Colonic mucosa (tissue), 4 donors: ENCODE measurements around the gene MEIS1. TPM values are rescaled to one million over a fixed set of nuclear protein-coding genes. Genes with fewer than 3 reads are reported as not detected.

ENCODE experiments used
- DNase-seq: peaks from one replicate; pipeline ENCODE4 v3.0.0-alpha.2; 2020
- H3K27ac ChIP-seq: fragments of 200-600 bp; one replicate; pipeline ENCODE4 v1.8.0; 2021
- H3K27me3 ChIP-seq: fragments of 200-600 bp; one replicate; pipeline ENCODE4 v1.8.0; 2021
- H3K36me3 ChIP-seq: fragments of 200-600 bp; one replicate; pipeline ENCODE4 v1.8.0; 2021
- H3K4me1 ChIP-seq: fragments of 200-600 bp; one replicate; pipeline ENCODE4 v1.8.0; 2021; ENCODE audit warnings: mild to moderate bottlenecking
- H3K4me3 ChIP-seq: fragments of 200-600 bp; one replicate; pipeline ENCODE4 v1.8.0; 2021
- H3K9ac ChIP-seq, 2 donors: one replicate each; pipeline ENCODE4 v1.7.0; 2013; ENCODE audit warnings: control low read depth in 2 of 2, low read depth in 2 of 2, low read length in 2 of 2
- H3K9me3 ChIP-seq: fragments of 200-600 bp; one replicate; pipeline ENCODE4 v1.8.0; 2021
- intact Hi-C: fragments of 100-400 bp; cut with DNase I; formaldehyde crosslinking; loops from one replicate; pipeline ENCODE4 v1.14.1; 2022
- total RNA-seq, 2 donors: library from RNA; stranded (reverse); fragmentation: NEBNext Ultra II Directional in 1 of 2; extraction: Animal tissue kit (Norgen Biotek cat#: 25700) in 1 of 2; gene quantifications; one replicate each; pipeline ENCODE4 v1.2.1, GENCODE V29; 2021
- TF ChIP-seq, protein P1 (sequence below): fragments of 200-600 bp; IDR thresholded peaks from one replicate; pipeline ENCODE4 v1.8.0; 2022; ENCODE audit warnings: antibody characterized with exemption, mild to moderate bottlenecking
- donor health status: healthy.
- donor health status: DM: no; HTN: no; CAD: no.
- donor health status: DM: no; HTN: no; CAD: no.

MEIS1 gene
- total RNA-seq, 2 donors from 2014 or later = 8.9 to 23.1 TPM

- no peaks in the 10 kb centered on the region for H3K27me3 ChIP-seq
- no peak overlapping the region for H3K9ac ChIP-seq
- H3K4me3 ChIP-seq = no peak overlapping the region
- H3K9me3 ChIP-seq = no peaks in the 10 kb centered on the region
- H3K4me1 ChIP-seq = peaks cover 9% of the 10 kb centered on the region
- no peak overlapping the region for H3K27ac ChIP-seq
- H3K36me3 ChIP-seq = no peaks in the 10 kb centered on the region
- intact Hi-C loops = no loop called here
- DNase-seq = no peak
- TF ChIP-seq, protein P1, sequence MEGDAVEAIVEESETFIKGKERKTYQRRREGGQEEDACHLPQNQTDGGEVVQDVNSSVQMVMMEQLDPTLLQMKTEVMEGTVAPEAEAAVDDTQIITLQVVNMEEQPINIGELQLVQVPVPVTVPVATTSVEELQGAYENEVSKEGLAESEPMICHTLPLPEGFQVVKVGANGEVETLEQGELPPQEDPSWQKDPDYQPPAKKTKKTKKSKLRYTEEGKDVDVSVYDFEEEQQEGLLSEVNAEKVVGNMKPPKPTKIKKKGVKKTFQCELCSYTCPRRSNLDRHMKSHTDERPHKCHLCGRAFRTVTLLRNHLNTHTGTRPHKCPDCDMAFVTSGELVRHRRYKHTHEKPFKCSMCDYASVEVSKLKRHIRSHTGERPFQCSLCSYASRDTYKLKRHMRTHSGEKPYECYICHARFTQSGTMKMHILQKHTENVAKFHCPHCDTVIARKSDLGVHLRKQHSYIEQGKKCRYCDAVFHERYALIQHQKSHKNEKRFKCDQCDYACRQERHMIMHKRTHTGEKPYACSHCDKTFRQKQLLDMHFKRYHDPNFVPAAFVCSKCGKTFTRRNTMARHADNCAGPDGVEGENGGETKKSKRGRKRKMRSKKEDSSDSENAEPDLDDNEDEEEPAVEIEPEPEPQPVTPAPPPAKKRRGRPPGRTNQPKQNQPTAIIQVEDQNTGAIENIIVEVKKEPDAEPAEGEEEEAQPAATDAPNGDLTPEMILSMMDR = no peak
Measured at GRCh38 chr2:66490588-66491001, 55.7 kb downstream of the MEIS1 start.

- H3K27ac ChIP-seq = no peak overlapping the region
- peaks cover 9% of the 10 kb centered on the region for H3K4me1 ChIP-seq
- no peak overlapping the region for H3K4me3 ChIP-seq
- TF ChIP-seq, protein P1 = no peak
- intact Hi-C loops = no loop called here
- H3K9me3 ChIP-seq = no peaks in the 10 kb centered on the region
- no peak overlapping the region for H3K9ac ChIP-seq
- no peaks in the 10 kb centered on the region for H3K27me3 ChIP-seq
- no peaks in the 10 kb centered on the region for H3K36me3 ChIP-seq
- DNase-seq = peak; percentile 44
Measured at GRCh38 chr2:66494708-66495107, 59.8 kb downstream of the MEIS1 start.

- Histone ChIP-seq H3K9me3 (no peaks in the 10 kb centered on the region), H3K4me1 (peaks cover 7% of the 10 kb centered on the region), H3K9ac (no peak overlapping the region), H3K4me3 (no peak overlapping the region), H3K27me3 (no peaks in the 10 kb centered on the region), H3K36me3 (no peaks in the 10 kb centered on the region), H3K27ac (no peak overlapping the region)
- intact Hi-C loops = no loop called here
- DNase-seq = peak; percentile 23
- TF ChIP-seq, protein P1 = no peak
Measured at GRCh38 chr2:66495788-66496640, 61.1 kb downstream of the MEIS1 start.

DNA sequence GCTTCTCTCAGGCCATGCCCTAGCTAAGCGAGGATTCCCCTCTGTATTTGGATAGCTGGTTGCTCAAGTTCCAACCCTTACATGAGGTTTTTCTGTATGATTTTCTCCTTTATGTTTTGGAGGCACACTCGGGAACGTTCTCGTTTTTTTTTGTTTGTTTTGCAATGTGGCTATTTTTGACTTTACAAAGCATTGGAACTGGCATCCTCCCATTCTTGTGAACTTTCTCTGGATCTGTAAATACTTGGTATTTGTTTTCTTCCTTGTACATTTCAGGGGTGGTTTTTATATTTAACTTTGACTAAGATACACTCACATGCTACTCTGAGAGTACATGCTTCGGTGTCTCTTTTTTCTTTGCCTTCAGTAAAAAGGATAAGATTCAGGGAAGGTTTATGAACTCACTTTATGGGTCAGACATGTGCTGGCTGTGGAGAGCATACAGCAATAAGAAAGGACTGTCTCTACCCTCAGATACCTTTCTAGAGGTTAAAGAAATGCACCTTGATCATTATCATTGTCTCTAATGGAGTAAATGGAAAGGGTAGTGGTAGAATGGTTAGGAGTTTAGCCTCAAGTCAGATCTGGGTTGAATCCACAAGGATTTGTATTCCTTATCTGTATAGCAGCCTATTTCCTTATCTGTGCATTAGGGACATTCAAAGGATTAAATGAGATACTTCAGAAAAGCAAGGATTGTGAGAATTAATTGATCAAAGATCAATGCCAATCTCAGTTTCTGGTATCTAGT, 61.9 kb downstream of the MEIS1 start:
- Histone ChIP-seq H3K4me3 (no peak overlapping the region), H3K27me3 (no peaks in the 10 kb centered on the region), H3K9me3 (no peaks in the 10 kb centered on the region), H3K36me3 (no peaks in the 10 kb centered on the region), H3K27ac (no peak overlapping the region), H3K9ac (no peak overlapping the region), H3K4me1 (peaks cover 7% of the 10 kb centered on the region)
- DNase-seq = no peak
- intact Hi-C loops = no loop called here
- TF ChIP-seq, protein P1 = no peak

- no peak for DNase-seq
- H3K4me3 ChIP-seq = no peak overlapping the region
- TF ChIP-seq, protein P1 = no peak
- H3K27me3 ChIP-seq = no peaks in the 10 kb centered on the region
- no peak overlapping the region for H3K9ac ChIP-seq
- H3K36me3 ChIP-seq = no peaks in the 10 kb centered on the region
- no peaks in the 10 kb centered on the region for H3K9me3 ChIP-seq
- intact Hi-C loops = no loop called here
- H3K4me1 ChIP-seq = peaks cover 7% of the 10 kb centered on the region
- H3K27ac ChIP-seq = no peak overlapping the region
Measured at GRCh38 chr2:66497431-66498288, 62.7 kb downstream of the MEIS1 start.
